Measurements from ENCODE around the gene UGCG.

UGCG gene

GRCh38 chr9:111916234-111916645, 19.6 kb downstream of the UGCG start:
- H3K27me3 ChIP-seq (replicated peaks; ENCODE audit: control insufficient read depth, insufficient read depth, low read length, poor library complexity, severe bottlenecking), result no peaks in the 10 kb centered on the region

DNA sequence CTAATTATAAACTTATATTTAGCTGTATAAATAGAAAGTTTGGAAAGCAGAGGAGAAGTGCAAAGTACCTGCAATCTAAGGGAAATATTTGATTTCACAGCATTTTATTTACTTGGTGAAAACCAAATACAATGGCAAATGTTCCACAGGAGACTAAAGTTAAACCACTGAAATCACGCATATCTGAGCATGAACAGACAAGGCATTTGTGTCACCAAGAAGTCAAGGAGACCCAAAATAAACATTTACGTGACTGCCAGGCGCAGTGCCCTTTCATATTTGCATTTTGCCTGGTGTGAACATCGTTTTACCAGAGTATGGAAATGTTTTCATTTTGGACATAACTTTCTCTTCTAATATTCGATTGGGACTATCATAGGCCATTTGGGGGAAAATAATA, 20.6 kb downstream of the UGCG start:
- Histone ChIP-seq H3K4me3 (ENCODE audit: insufficient read depth, low read depth, low read length, poor library complexity, severe bottlenecking) (no peak overlapping the region), H3K27me3 (replicated peaks; ENCODE audit: control insufficient read depth, insufficient read depth, low read length, poor library complexity, severe bottlenecking) (no peaks in the 10 kb centered on the region), H3K27ac (ENCODE audit: insufficient read depth, low read length, poor library complexity, severe bottlenecking) (no peak overlapping the region), H3K36me3 (ENCODE audit: control insufficient read depth, insufficient read depth, low read length) (peaks cover 3% of the 10 kb centered on the region), H3K9me3 (ENCODE audit: control insufficient read depth, low read length) (no peaks in the 10 kb centered on the region), H3K4me1 (ENCODE audit: control insufficient read depth, insufficient read depth, low read length, poor library complexity, severe bottlenecking) (peaks cover 14% of the 10 kb centered on the region)
- no peak for DNase-seq

More at GRCh38 chr9:111916234-111916645, 19.6 kb downstream of the UGCG start:
- H3K9me3 ChIP-seq (ENCODE audit: control insufficient read depth, low read length), result no peaks in the 10 kb centered on the region
- peaks cover 3% of the 10 kb centered on the region for H3K36me3 ChIP-seq (ENCODE audit: control insufficient read depth, insufficient read depth, low read length)
- no peak for DNase-seq
- peaks cover 18% of the 10 kb centered on the region for H3K4me1 ChIP-seq (ENCODE audit: control insufficient read depth, insufficient read depth, low read length, poor library complexity, severe bottlenecking)
- no peak overlapping the region for H3K4me3 ChIP-seq (ENCODE audit: insufficient read depth, low read depth, low read length, poor library complexity, severe bottlenecking)
- no peak overlapping the region for H3K27ac ChIP-seq (ENCODE audit: insufficient read depth, low read length, poor library complexity, severe bottlenecking)

GRCh38 chr9:111917980-111918379, 21.4 kb downstream of the UGCG start:
- no peak overlapping the region for H3K27ac ChIP-seq (ENCODE audit: insufficient read depth, low read length, poor library complexity, severe bottlenecking)
- H3K36me3 ChIP-seq (ENCODE audit: control insufficient read depth, insufficient read depth, low read length), result peaks cover 6% of the 10 kb centered on the region
- H3K4me1 ChIP-seq (ENCODE audit: control insufficient read depth, insufficient read depth, low read length, poor library complexity, severe bottlenecking), result peaks cover 14% of the 10 kb centered on the region
- no peak for DNase-seq
- H3K9me3 ChIP-seq (ENCODE audit: control insufficient read depth, low read length), result no peaks in the 10 kb centered on the region
- no peak overlapping the region for H3K4me3 ChIP-seq (ENCODE audit: insufficient read depth, low read depth, low read length, poor library complexity, severe bottlenecking)
- no peaks in the 10 kb centered on the region for H3K27me3 ChIP-seq (replicated peaks; ENCODE audit: control insufficient read depth, insufficient read depth, low read length, poor library complexity, severe bottlenecking)

- Histone ChIP-seq H3K27ac (ENCODE audit: insufficient read depth, low read length, poor library complexity, severe bottlenecking) (no peak overlapping the region), H3K4me3 (ENCODE audit: insufficient read depth, low read depth, low read length, poor library complexity, severe bottlenecking) (no peak overlapping the region), H3K27me3 (replicated peaks; ENCODE audit: control insufficient read depth, insufficient read depth, low read length, poor library complexity, severe bottlenecking) (no peaks in the 10 kb centered on the region), H3K9me3 (ENCODE audit: control insufficient read depth, low read length) (no peaks in the 10 kb centered on the region), H3K36me3 (ENCODE audit: control insufficient read depth, insufficient read depth, low read length) (peaks cover 6% of the 10 kb centered on the region), H3K4me1 (ENCODE audit: control insufficient read depth, insufficient read depth, low read length, poor library complexity, severe bottlenecking) (peaks cover 5% of the 10 kb centered on the region)
- DNase-seq, result no peak
These were observed 23.3 kb downstream of the UGCG start for GRCh38 chr9:111919875-111920274.

GRCh38 chr9:111920531-111920930, 23.9 kb downstream of the UGCG start:
- Histone ChIP-seq H3K4me3 (ENCODE audit: insufficient read depth, low read depth, low read length, poor library complexity, severe bottlenecking) (no peak overlapping the region), H3K4me1 (ENCODE audit: control insufficient read depth, insufficient read depth, low read length, poor library complexity, severe bottlenecking) (no peaks in the 10 kb centered on the region), H3K27me3 (replicated peaks; ENCODE audit: control insufficient read depth, insufficient read depth, low read length, poor library complexity, severe bottlenecking) (no peaks in the 10 kb centered on the region), H3K27ac (ENCODE audit: insufficient read depth, low read length, poor library complexity, severe bottlenecking) (no peak overlapping the region), H3K36me3 (ENCODE audit: control insufficient read depth, insufficient read depth, low read length) (peaks cover 6% of the 10 kb centered on the region), H3K9me3 (ENCODE audit: control insufficient read depth, low read length) (no peaks in the 10 kb centered on the region)
- DNase-seq, result no peak

DNA sequence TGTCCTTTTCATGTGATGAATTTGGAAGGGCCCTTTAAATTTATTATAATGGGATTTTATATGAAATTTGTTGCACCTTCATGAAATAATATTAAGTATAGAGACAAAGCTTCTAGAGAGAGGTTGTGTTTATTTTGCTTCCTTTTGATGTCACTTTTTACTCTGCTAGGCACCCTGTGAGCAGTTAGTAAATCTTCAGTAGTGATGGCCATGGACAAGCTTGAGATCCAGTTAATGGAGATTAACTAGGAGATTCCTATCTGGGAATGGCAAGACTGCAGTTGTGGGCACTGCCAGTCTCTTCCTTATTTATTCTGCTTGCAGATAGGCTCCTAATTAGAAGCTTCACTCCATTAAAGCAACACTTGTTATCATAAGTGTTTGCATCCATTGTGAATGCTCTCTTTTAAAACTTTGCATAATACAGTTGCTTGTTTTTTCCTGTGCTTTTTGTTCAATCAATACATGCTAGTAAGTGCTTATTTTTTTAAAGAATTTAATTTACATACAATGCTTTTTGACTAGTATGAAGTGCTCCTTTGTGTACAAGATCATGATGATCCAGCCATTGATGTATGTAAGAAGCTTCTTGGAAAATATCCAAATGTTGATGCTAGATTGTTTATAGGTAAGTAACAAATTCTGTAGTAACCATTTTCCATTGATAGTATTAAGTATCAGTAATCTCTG, 25.9 kb downstream of the UGCG start:
- Histone ChIP-seq H3K36me3 (ENCODE audit: control insufficient read depth, insufficient read depth, low read length) (peaks cover 6% of the 10 kb centered on the region), H3K27ac (ENCODE audit: insufficient read depth, low read length, poor library complexity, severe bottlenecking) (no peak overlapping the region), H3K4me3 (ENCODE audit: insufficient read depth, low read depth, low read length, poor library complexity, severe bottlenecking) (no peak overlapping the region)

GRCh38 chr9:111924281-111924680, 27.7 kb downstream of the UGCG start:
- Histone ChIP-seq H3K36me3 (ENCODE audit: control insufficient read depth, insufficient read depth, low read length) (peaks cover 7% of the 10 kb centered on the region), H3K27me3 (replicated peaks; ENCODE audit: control insufficient read depth, insufficient read depth, low read length, poor library complexity, severe bottlenecking) (no peaks in the 10 kb centered on the region), H3K27ac (ENCODE audit: insufficient read depth, low read length, poor library complexity, severe bottlenecking) (no peak overlapping the region), H3K9me3 (ENCODE audit: control insufficient read depth, low read length) (no peaks in the 10 kb centered on the region), H3K4me3 (ENCODE audit: insufficient read depth, low read depth, low read length, poor library complexity, severe bottlenecking) (no peak overlapping the region), H3K4me1 (ENCODE audit: control insufficient read depth, insufficient read depth, low read length, poor library complexity, severe bottlenecking) (peaks cover 14% of the 10 kb centered on the region)
- no peak for DNase-seq

More for the DNA sequence above, 25.9 kb downstream of the UGCG start:
- H3K9me3 ChIP-seq (ENCODE audit: control insufficient read depth, low read length), result no peaks in the 10 kb centered on the region
- H3K27me3 ChIP-seq (replicated peaks; ENCODE audit: control insufficient read depth, insufficient read depth, low read length, poor library complexity, severe bottlenecking), result no peaks in the 10 kb centered on the region
- no peak for DNase-seq
- peaks cover 9% of the 10 kb centered on the region for H3K4me1 ChIP-seq (ENCODE audit: control insufficient read depth, insufficient read depth, low read length, poor library complexity, severe bottlenecking)

DNA sequence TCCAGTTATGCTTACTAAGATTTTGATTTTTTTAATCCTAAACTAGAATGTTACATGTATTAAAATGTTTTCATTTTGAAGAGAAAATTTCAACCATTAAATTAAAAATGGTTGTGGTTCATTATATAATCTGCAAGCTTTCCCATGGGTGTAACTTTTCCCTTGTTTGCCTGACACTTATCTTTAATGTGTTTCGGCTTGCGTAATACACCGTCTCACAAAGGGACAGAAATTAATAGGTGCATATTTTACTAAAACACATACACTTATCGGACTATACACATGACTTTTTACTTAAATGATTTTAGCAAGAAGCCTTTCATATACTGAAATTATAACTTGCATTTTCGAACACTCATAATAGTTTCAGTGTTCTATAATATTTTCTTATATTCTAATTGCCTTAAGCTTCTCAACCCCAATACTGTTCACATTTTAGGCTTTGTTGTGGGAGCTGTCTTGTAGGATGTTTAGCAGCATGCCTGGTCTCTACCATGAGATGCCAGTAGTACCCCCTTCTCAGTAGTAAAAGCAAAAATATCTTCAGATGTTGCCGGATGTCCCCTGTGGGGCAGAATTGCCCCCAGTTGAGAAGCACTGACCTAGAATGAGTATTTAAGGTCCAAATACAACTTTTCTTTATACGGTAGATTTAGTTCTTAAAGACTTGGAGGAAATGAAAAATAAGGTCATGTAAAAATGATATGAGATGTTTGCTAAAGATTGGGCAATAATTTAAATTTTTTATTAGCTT, 28.6 kb downstream of the UGCG start:
- H3K27me3 ChIP-seq (replicated peaks; ENCODE audit: control insufficient read depth, insufficient read depth, low read length, poor library complexity, severe bottlenecking), result no peaks in the 10 kb centered on the region
- no peak overlapping the region for H3K27ac ChIP-seq (ENCODE audit: insufficient read depth, low read length, poor library complexity, severe bottlenecking)
- no peak for DNase-seq
- H3K36me3 ChIP-seq (ENCODE audit: control insufficient read depth, insufficient read depth, low read length), result peaks cover 12% of the 10 kb centered on the region
- H3K9me3 ChIP-seq (ENCODE audit: control insufficient read depth, low read length), result no peaks in the 10 kb centered on the region
- H3K4me1 ChIP-seq (ENCODE audit: control insufficient read depth, insufficient read depth, low read length, poor library complexity, severe bottlenecking), result peaks cover 14% of the 10 kb centered on the region
- no peak overlapping the region for H3K4me3 ChIP-seq (ENCODE audit: insufficient read depth, low read depth, low read length, poor library complexity, severe bottlenecking)

GRCh38 chr9:111925784-111926183, 29.2 kb downstream of the UGCG start:
- Histone ChIP-seq H3K4me1 (ENCODE audit: control insufficient read depth, insufficient read depth, low read length, poor library complexity, severe bottlenecking) (peaks cover 14% of the 10 kb centered on the region), H3K4me3 (ENCODE audit: insufficient read depth, low read depth, low read length, poor library complexity, severe bottlenecking) (no peak overlapping the region), H3K27ac (ENCODE audit: insufficient read depth, low read length, poor library complexity, severe bottlenecking) (peak overlapping the region; percentile 41), H3K36me3 (ENCODE audit: control insufficient read depth, insufficient read depth, low read length) (peaks cover 16% of the 10 kb centered on the region), H3K9me3 (ENCODE audit: control insufficient read depth, low read length) (no peaks in the 10 kb centered on the region), H3K27me3 (replicated peaks; ENCODE audit: control insufficient read depth, insufficient read depth, low read length, poor library complexity, severe bottlenecking) (no peaks in the 10 kb centered on the region)
- DNase-seq, result no peak

DNA sequence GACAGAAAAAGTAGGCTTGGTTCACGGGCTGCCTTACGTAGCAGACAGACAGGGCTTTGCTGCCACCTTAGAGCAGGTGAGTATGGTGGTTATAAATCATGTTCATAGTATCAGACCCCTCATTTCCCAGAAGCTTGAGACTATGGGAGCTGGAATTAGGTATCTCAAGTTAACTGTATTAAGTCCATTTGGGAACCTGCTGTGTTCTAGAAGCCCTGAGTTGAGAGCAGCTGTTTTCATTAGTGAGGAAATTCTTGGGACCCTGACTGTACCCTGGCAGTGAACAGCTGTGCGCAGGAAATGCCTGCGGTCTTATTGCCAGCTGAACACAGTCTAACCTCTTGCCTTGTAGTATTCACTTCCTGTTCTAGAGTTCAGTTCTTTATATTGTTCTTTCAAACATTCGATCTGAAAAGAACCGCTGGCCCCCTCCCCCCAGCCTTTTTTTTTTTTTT, 29.8 kb downstream of the UGCG start:
- H3K27ac ChIP-seq (ENCODE audit: insufficient read depth, low read length, poor library complexity, severe bottlenecking), result peak overlapping the region; percentile 41

More for the DNA sequence above, 29.8 kb downstream of the UGCG start:
- Histone ChIP-seq H3K36me3 (ENCODE audit: control insufficient read depth, insufficient read depth, low read length) (peaks cover 19% of the 10 kb centered on the region), H3K9me3 (ENCODE audit: control insufficient read depth, low read length) (no peaks in the 10 kb centered on the region), H3K27me3 (replicated peaks; ENCODE audit: control insufficient read depth, insufficient read depth, low read length, poor library complexity, severe bottlenecking) (no peaks in the 10 kb centered on the region), H3K4me3 (ENCODE audit: insufficient read depth, low read depth, low read length, poor library complexity, severe bottlenecking) (no peak overlapping the region), H3K4me1 (ENCODE audit: control insufficient read depth, insufficient read depth, low read length, poor library complexity, severe bottlenecking) (peaks cover 14% of the 10 kb centered on the region)
- peak; percentile 26 to 44 (median 43) for DNase-seq
